GM13976 (cell line): ENCODE data around the gene TSHZ2.

ENCODE experiments used
- DNase-seq: peaks from one replicate; pipeline ENCODE4 v3.0.0; 2012; ENCODE audit warnings: low spot score
- CTCF ChIP-seq: IDR thresholded peaks from 2 replicates; pipeline ENCODE4 v1.5.1; 2012; ENCODE audit warnings: borderline replicate concordance, mild to moderate bottlenecking; ENCODE audit not compliant: insufficient read depth; ENCODE audit errors: extremely low read depth, missing control alignments, control extremely low read depth
- in situ Hi-C: fragments of 300-500 bp; cut with MboI; formaldehyde crosslinking; loops from one replicate; pipeline ENCODE4 v1.12.0; 2022; ENCODE audit warnings: low sequenced_read_pairs, mixed read lengths, inconsistent platforms; ENCODE audit not compliant: unreplicated experiment

TSHZ2 gene

GRCh38 chr20:53078761-53079160, 106.6 kb downstream of the TSHZ2 start:
- in situ Hi-C loops = no loop called here
- no peak for TF ChIP-seq CTCF
- DNase-seq = no peak

GRCh38 chr20:53079261-53079691, 107.1 kb downstream of the TSHZ2 start:
- TF ChIP-seq CTCF = no peak
- DNase-seq = no peak
- in situ Hi-C loops = no loop called here

- DNase-seq = no peak
- no peak for TF ChIP-seq CTCF
- in situ Hi-C loops = no loop called here
These were observed 107.9 kb downstream of the TSHZ2 start for GRCh38 chr20:53079828-53080686.

- in situ Hi-C loops = no loop called here
- no peak for DNase-seq
- no peak for TF ChIP-seq CTCF
These were observed 108.5 kb downstream of the TSHZ2 start for GRCh38 chr20:53080687-53080962.

- TF ChIP-seq CTCF = no peak
- in situ Hi-C loops = no loop called here
- no peak for DNase-seq
These were observed 109.1 kb downstream of the TSHZ2 start for GRCh38 chr20:53080969-53081871.

- in situ Hi-C loops = no loop called here
- no peak for DNase-seq
- no peak for TF ChIP-seq CTCF
These were observed 110.0 kb downstream of the TSHZ2 start for GRCh38 chr20:53081916-53082863.
